ENCODE results near the gene POU2AF1.

GRCh38 chr11:111358038-111359001 lies 20.8 kb downstream of the POU2AF1 start:
- no peak for TF ChIP-seq CTCF (optimal IDR thresholded peaks at IDR 0.05 in 1 of 3, IDR thresholded peaks at IDR 0.05 in 1 of 3, conservative IDR thresholded peaks at IDR 0.05 in 1 of 3; ENCODE audit: extremely low read depth in 1 of 3, insufficient read depth in 2 of 3, low read length in 3 of 3)
- no peak for TF ChIP-seq EZH2 (IDR thresholded peaks at IDR 0.05; ENCODE audit: low read length)

Data from keratinocyte (primary cell).